Measurements from ENCODE around the gene PAK1. TPM values are rescaled to one million over a fixed set of nuclear protein-coding genes. Genes with fewer than 3 reads are reported as not detected.

The PAK1 gene
- total and polyA plus RNA-seq, 2 of the 8 experiments (the other 6 are each of a cell fraction or from before 2014, with no cell fraction given): 87.7 to 151 TPM

GRCh38 chr11:77406396-77406795 is 67.5 kb downstream of the PAK1 start:
- H4K8ac ChIP-seq (ENCODE audit: extremely low read depth, insufficient read depth, low read length): no peak overlapping the region
- no peak overlapping the region for H2AK5ac ChIP-seq (ENCODE audit: low read depth, low read length)
- ChIA-PET CTCF (ENCODE audit: partially characterized antibody) (interaction anchor here (1.3 to 1.4 kb wide), 2 partner anchors 18 to 202 kb away, joined by 4 read pairs; no protein-coding TSS in a partner anchor), POLR2A (ENCODE audit: partially characterized antibody) (no interaction called here)
- H3K4ac ChIP-seq (replicated peaks; ENCODE audit: insufficient read length, low read depth, low read length): no peak overlapping the region
- TF ChIP-seq POLR2AphosphoS5 (IDR thresholded peaks at IDR 0.05; ENCODE audit: low read depth, low read length) (no peak), TAF7 (optimal IDR thresholded peaks at IDR 0.05; ENCODE audit: borderline replicate concordance, low read depth, low read length) (no peak), CBX8 (IDR thresholded peaks at IDR 0.05; ENCODE audit: borderline replicate concordance, low read depth, low read length) (no peak), EGR1 (IDR thresholded peaks at IDR 0.05; ENCODE audit: borderline replicate concordance, low read depth, low read length) (no peak), PHF8 (conservative IDR thresholded peaks at IDR 0.05; ENCODE audit: low read depth, low read length) (no peak), CEBPB (IDR thresholded peaks at IDR 0.05; ENCODE audit: low read depth, low read length) (no peak), YY1 (IDR thresholded peaks at IDR 0.05; ENCODE audit: low read depth, low read length) (no peak), SP4 (IDR thresholded peaks at IDR 0.05; ENCODE audit: low read length) (no peak), NANOG (IDR thresholded peaks at IDR 0.05; ENCODE audit: insufficient read depth, low read depth, low read length, poor library complexity, severe bottlenecking) (no peak), HDAC6 (IDR thresholded peaks at IDR 0.05; ENCODE audit: low read depth, low read length) (no peak), KDM5A (IDR thresholded peaks at IDR 0.05; ENCODE audit: low read length) (no peak)
- H3K27ac ChIP-seq (ENCODE audit: low read depth, low read length): no peak overlapping the region
- H3K23me2 ChIP-seq (ENCODE audit: low read depth, low read length): peaks cover 6% of the 10 kb centered on the region
- no peak overlapping the region for H4K5ac ChIP-seq (ENCODE audit: insufficient read length, low read depth, low read length)
- H2BK120ac ChIP-seq (replicated peaks; ENCODE audit: low read depth, low read length): no peak overlapping the region
- no peak overlapping the region for H2BK15ac ChIP-seq (ENCODE audit: low read length)
- no peak for DNase-seq (ENCODE audit: low read depth in 1 of 2, low spot score in 2 of 2)
- H4K91ac ChIP-seq (replicated peaks; ENCODE audit: insufficient read length, low read length): no peak overlapping the region
- no peak overlapping the region for H3K18ac ChIP-seq (ENCODE audit: extremely low read depth, low read length)
- H3K27me3 ChIP-seq (replicated peaks in 1 of 4; ENCODE audit: control insufficient read depth in 3 of 4, extremely low read depth in 1 of 4, insufficient read depth in 3 of 4, low read length in 3 of 4): no peaks in the 10 kb centered on the region
- H3K4me3 ChIP-seq (ENCODE audit: extremely low read depth in 1 of 4, insufficient read depth in 2 of 4, low read depth in 3 of 4, low read length in 4 of 4): no peak overlapping the region
- no peak overlapping the region for H3K56ac ChIP-seq (replicated peaks; ENCODE audit: insufficient read length, low read depth, low read length)
- no peak overlapping the region for H2BK12ac ChIP-seq (ENCODE audit: low read depth, low read length)
- H3K79me1 ChIP-seq (ENCODE audit: low read depth, low read length): peaks cover 14% of the 10 kb centered on the region
- peaks cover 4 to 17% of the 10 kb centered on the region in 2 experiments for H4K20me1 ChIP-seq (replicated peaks in 1 of 2; ENCODE audit: control insufficient read depth in 1 of 2, insufficient read depth in 2 of 2, low read length in 2 of 2)
- no peak overlapping the region for H3K4me2 ChIP-seq (ENCODE audit: insufficient read depth in 1 of 2, low read depth in 2 of 2, low read length in 2 of 2)
- H2BK5ac ChIP-seq (ENCODE audit: low read depth, low read length): no peak overlapping the region
- no peak overlapping the region for H3K23ac ChIP-seq (ENCODE audit: insufficient read length)
- WGBS, 2 experiments (ENCODE audit: extremely low coverage in 1 of 2, insufficient coverage in 1 of 2, insufficient read length in 1 of 2, insufficient replicate concordance in 2 of 2, low coverage in 1 of 2, low lambda C conversion rate in 2 of 2, missing lambda C conversion rate in 1 of 2): 85% methylated on average over 3 of the region's 3 CpGs; no CpG with 5 or more reads in 1 of the 2 experiments
- H2BK20ac ChIP-seq (ENCODE audit: low read length): no peak overlapping the region
- no peak overlapping the region for H3K9ac ChIP-seq (replicated peaks in 1 of 4; ENCODE audit: extremely low read depth in 1 of 4, low read depth in 3 of 4, low read length in 3 of 4)
- no peaks in the 10 kb centered on the region; a peak in 1 of 8 replicates for H3K36me3 ChIP-seq (ENCODE audit: control insufficient read depth in 2 of 4, insufficient read depth in 4 of 4, low read length in 3 of 4)
- H3K4me1 ChIP-seq (replicated peaks in 1 of 4; ENCODE audit: control insufficient read depth in 3 of 4, insufficient read depth in 4 of 4, low read length in 3 of 4): peaks cover 0 to 30% (median 17%) of the 10 kb centered on the region in 4 experiments; a peak in 5 of 7 replicates
- H2AFZ ChIP-seq (ENCODE audit: low read length): no peak overlapping the region
- H3K79me2 ChIP-seq (ENCODE audit: control insufficient read depth in 1 of 2, insufficient read depth in 2 of 2, low read length in 2 of 2): peaks cover 35 to 99% of the 10 kb centered on the region in 2 experiments
- FAIRE-seq: no peak
- no peak overlapping the region for H3K14ac ChIP-seq (ENCODE audit: insufficient read length)
- no peaks in the 10 kb centered on the region for H3K9me3 ChIP-seq (ENCODE audit: insufficient read depth in 2 of 2, low read depth in 1 of 2, low read length in 1 of 2)
